ENCODE results near the gene DFFB.
"Not testable (repeated sequence)": the region's sequence is repeated elsewhere in the genome, so short reads cannot be mapped to it uniquely, and the experiment has no call there.

Gene DFFB

GRCh38 chr1:3856923-3857790 is at the start of gene DFFB, which contains the start of gene CEP104:
DFFB (plus strand) TSS chr1:3857476; CDS start chr1:3857604, 128 bp downstream.
CEP104 (minus strand) TSS chr1:3857211; CDS start chr1:3852407, 4,804 bp downstream.
- peak; percentile 94 to 96 for DNase-seq
- TF ChIP-seq POLR2A (IDR thresholded peaks at IDR 0.05; ENCODE audit: low read length) (peak; percentile 55), GATA1 (IDR thresholded peaks at IDR 0.05; ENCODE audit: low read depth, low read length) (no peak)

- no peak for DNase-seq
- no peak for TF ChIP-seq GATA1 (IDR thresholded peaks at IDR 0.05; ENCODE audit: low read depth, low read length)
- TF ChIP-seq POLR2A (IDR thresholded peaks at IDR 0.05; ENCODE audit: low read length) = no peak
These were observed 49.5 kb upstream of the DFFB start for GRCh38 chr1:3807769-3808168.

DNA sequence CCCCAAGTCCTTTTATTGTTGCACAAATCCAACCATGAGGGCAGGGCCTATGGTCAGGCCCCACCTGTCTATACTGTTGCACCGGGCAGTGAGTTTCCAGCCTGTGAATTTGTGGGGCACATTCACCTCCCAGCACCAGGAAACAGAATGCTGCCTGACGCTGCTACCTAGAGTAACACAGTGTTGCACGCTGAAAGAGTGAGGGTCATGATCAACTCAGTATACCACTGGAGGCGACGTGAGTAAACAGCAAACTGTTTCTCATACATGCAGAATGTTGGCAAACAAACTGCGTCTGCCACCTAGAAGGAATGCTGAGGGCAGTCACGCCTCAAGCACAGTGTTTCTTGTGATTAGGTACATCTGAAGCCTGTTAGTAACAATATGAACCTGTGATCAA is 47.6 kb upstream of the DFFB start:
- TF ChIP-seq POLR2A (IDR thresholded peaks at IDR 0.05; ENCODE audit: low read length) (no peak), GATA1 (IDR thresholded peaks at IDR 0.05; ENCODE audit: low read depth, low read length) (no peak)
- DNase-seq = no peak

DNA sequence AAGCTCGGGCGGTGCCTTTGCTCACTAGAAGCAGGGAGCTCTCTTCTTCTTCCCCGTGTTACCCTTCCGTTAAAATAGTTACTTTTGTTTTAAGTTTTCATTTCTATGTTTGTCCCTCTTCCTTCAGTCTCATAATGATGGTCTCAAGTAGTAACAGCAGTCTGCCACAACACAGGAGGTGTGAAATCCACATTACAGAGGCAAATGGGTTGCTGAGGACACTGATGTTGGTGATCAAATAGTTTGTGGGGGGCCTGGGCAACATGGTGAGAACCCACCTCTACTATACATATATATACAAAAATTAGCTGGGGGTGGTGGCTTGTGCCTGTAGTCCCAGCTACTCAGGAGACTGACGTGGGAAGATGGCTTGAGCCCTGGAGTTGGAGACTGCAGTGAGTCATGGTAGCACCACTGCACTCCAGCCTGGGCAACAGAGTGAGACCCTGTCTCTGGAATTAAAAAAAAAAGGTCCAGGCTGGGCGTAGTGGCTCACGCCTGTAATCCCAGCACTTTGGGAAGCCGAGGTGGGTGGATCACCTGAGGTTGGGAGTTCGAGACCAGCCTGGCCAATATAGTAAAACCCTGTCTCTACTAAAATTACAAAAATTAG is 47.0 kb upstream of the DFFB start:
- DNase-seq = not testable (repeated sequence)

DNA sequence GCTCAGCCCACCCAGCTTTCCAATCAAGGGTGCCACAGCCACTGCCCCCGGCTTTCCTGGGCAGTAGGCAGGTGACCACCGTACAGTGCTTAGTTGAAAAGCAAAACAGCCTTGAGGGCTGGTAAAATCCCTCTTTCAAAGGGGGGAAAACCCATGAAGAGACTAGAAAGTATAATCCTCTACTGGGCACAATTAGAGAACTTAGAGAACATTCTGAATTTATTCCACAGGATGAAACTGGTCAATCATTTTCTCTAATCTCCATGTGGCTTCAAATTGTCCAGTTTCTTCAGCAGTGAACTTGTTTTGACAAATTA is 45.7 kb upstream of the DFFB start:
- DNase-seq = no peak
- TF ChIP-seq POLR2A (IDR thresholded peaks at IDR 0.05; ENCODE audit: low read length) = no peak
- TF ChIP-seq GATA1 (IDR thresholded peaks at IDR 0.05; ENCODE audit: low read depth, low read length) = no peak

DNA sequence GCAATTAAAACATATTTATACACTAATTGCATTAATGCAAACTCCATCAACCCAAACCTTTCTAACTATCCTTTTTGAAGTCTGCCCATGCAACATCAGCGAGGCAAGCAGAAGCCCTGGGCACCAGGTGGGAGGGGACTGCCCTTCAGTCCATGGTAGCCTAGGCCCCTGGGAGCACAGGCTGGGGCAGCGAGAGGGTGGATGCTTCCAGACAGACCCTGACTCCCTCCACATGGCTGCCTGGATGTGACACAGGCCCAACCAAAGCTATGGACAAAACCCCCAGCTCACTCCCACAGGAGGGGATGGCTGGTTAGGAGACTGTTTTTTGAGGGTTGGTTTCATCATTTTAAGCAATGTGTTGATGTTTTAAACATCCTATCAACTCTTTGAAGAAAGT is 43.2 kb upstream of the DFFB start:
- no peak for TF ChIP-seq GATA1 (IDR thresholded peaks at IDR 0.05; ENCODE audit: low read depth, low read length)
- no peak for TF ChIP-seq POLR2A (IDR thresholded peaks at IDR 0.05; ENCODE audit: low read length)
- DNase-seq = no peak

DNA sequence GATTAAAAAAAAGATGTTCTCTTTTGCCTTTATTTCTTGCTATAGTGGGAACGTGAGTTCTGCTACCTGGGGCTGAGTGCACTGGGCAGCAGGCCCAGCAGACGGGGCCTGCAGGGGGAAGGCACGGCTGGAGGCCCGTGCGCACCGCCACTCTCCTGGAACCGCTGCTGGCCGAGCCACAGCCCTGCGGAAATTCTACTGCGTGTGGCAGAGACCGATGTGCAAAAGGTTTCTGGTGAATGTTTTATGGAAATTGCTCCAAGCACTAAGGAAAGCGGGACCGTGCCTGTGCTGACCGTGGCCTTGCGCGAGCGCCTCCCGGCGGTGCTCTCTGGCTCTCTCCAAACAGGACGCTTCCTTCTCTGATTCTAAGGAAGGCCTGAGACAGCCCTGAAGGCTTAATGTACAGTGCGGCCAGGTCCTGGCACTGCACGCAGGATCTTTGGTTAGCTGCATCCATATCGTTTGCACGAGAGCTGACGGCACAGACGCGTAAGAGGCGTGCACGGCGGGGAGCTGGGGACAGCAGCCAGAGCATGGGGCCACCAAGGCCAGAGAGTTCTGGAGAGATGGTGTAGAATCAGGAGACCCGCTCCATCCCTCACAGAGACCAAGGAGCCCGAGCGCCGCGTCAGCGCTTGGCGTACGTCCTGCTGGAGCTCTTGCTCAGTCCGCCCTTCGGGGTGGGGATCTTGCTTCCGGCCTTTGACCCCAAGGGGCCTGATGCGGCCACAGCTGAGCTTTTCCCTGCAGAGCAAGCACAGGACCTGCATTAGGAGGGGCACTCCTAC is 42.3 kb upstream of the DFFB start:
- DNase-seq = no peak

GRCh38 chr1:3816331-3817137 is 40.7 kb upstream of the DFFB start:
- DNase-seq = no peak
- no peak for TF ChIP-seq POLR2A (IDR thresholded peaks at IDR 0.05; ENCODE audit: low read length)
- no peak for TF ChIP-seq GATA1 (IDR thresholded peaks at IDR 0.05; ENCODE audit: low read depth, low read length)

More for the DNA sequence above, 42.3 kb upstream of the DFFB start:
- TF ChIP-seq POLR2A (IDR thresholded peaks at IDR 0.05; ENCODE audit: low read length) = no peak
- no peak for TF ChIP-seq GATA1 (IDR thresholded peaks at IDR 0.05; ENCODE audit: low read depth, low read length)

GRCh38 chr1:3817138-3817740 is 40.0 kb upstream of the DFFB start:
- TF ChIP-seq GATA1 (IDR thresholded peaks at IDR 0.05; ENCODE audit: low read depth, low read length) (no peak), POLR2A (IDR thresholded peaks at IDR 0.05; ENCODE audit: low read length) (no peak)
- DNase-seq = no peak

DNA sequence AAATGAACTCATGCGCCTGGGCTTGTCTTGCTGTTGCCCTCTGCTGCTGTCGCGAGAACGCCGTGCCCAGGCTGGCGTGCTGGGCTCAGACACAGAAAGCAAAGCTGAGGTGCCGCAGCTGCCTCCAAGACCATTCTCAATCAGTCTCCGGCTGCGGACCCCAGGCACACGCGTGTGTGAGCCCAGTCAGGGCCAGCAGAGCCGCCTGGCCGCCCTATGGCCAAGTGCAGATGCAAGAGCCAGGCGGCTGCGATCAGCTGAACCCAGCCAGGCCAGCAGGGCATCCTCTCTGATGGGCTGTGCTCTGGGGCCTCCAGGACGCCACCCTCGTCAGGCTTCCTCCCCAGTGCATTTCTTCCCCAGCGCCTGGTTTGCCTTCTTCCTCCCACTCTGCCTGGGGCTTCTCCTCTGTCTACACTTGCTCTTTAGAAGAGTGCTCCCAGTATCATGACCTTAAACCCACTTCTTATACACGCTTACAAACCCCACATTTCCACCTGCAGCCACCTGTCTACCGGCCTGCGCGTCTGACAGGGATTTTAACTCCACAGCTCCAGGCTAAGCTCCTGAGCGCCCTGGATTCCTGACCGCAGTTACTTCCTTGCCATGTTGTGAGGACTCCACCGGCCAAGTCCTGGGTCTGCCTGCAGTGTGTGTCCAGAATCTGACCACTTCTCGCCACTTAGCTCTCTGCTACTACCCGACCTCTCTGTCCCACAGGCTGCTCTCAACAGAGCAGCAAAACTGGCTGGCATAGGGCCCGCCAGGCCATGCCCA is 39.3 kb upstream of the DFFB start:
- DNase-seq = no peak
- TF ChIP-seq GATA1 (IDR thresholded peaks at IDR 0.05; ENCODE audit: low read depth, low read length) = no peak
- TF ChIP-seq POLR2A (IDR thresholded peaks at IDR 0.05; ENCODE audit: low read length) = no peak

DNA sequence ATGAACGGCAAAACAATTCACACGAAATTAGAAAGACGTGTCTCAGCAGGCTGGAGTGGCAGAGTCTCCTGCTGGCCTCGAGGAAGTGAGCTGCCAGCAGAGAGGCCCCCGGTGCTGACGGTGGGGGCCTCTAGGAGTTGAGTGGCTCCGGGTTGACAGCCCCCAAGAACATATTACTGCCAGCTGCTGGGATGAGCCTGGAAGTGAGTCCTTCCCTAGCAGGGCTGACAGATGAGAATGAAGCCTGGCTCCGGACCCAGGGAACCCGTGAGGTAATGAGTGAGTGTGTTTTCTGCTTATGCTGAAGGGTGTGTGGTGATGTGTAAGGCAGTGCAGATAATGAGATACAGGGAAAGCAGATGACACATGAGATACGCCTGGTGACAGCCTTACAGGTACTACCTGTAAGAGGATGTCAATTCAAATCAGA is 37.5 kb upstream of the DFFB start:
- DNase-seq = no peak
- no peak for TF ChIP-seq GATA1 (IDR thresholded peaks at IDR 0.05; ENCODE audit: low read depth, low read length)
- no peak for TF ChIP-seq POLR2A (IDR thresholded peaks at IDR 0.05; ENCODE audit: low read length)

DNA sequence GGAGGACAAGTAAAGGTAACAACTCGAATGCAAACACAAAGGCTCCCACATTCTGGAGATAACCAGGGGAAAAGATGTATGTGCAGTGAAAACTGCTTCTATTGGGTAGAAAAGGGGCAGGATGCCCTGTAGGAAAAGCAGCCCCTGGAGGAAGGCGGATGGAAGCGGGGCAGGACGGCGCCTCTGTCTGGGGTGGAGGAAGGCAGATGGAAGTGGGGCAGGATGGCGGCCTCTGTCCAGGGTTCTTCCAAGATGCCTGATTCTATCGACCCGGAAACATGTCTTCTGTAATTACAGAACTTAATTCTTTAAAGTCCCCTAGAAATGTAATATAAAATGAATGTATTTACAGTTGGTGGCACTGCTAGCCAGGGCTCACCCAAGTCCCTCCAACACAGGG is 37.0 kb upstream of the DFFB start:
- DNase-seq = no peak
- TF ChIP-seq GATA1 (IDR thresholded peaks at IDR 0.05; ENCODE audit: low read depth, low read length) (no peak), POLR2A (IDR thresholded peaks at IDR 0.05; ENCODE audit: low read length) (no peak)
